GM12878 (cell line): ENCODE data around the gene INO80. TPM values are rescaled to one million over a fixed set of nuclear protein-coding genes. Genes with fewer than 3 reads are reported as not detected.

Experiments
- ATAC-seq: fragments of 200-7000 bp; cut with Tn5 transposase; 3 replicates; pipeline ENCODE4 v1.9.1; 2020; ENCODE audit warnings: mild to moderate bottlenecking, moderate library complexity
- BruUV-seq: library from RNA; stranded (reverse); fragments of 400-500 nt; replicated peaks from 2 replicates; lab custom pipeline; 2021; lab: Mats Ljungman, UMichigan
- CTCF ChIA-PET: fragments of 300-600 bp; sonication (Branson Sonifier 250); formaldehyde crosslinking; extraction: SDS; loops from one replicate; lab custom pipeline; 2021; ENCODE audit warnings: inconsistent platforms; lab: Yijun Ruan, JAX
- POLR2A ChIA-PET: fragments of 350-600 bp; formaldehyde crosslinking; extraction: SDS; loops from one replicate; lab custom pipeline; 2021; ENCODE audit warnings: inconsistent platforms; lab: Charles Lee
- RAD21 ChIA-PET: fragments of 300-600 bp; sonication (Branson Sonifier 250); formaldehyde crosslinking; loops from one replicate; lab custom pipeline; 2023; ENCODE audit warnings: antibody characterized with exemption; ENCODE audit not compliant: unreplicated experiment; lab: Charles Lee
- SMC1A ChIA-PET: fragments of 300-600 bp; sonication (Branson Sonifier 250); formaldehyde crosslinking; loops from one replicate; lab custom pipeline; 2023; ENCODE audit not compliant: unreplicated experiment, uncharacterized antibody; lab: Charles Lee
- DNase-seq: peaks from one replicate; pipeline ENCODE4 v3.0.0-alpha.2; 2011; ENCODE audit warnings: low read depth, low spot score
- FAIRE-seq: peaks from 3 replicates; lab custom pipeline; 2011; peaks lifted over from hg19 to GRCh38; lab: Jason Lieb, UNC
- H2AFZ ChIP-seq: 2 replicates; pipeline ENCODE4 v1.6.0; 2011; ENCODE audit warnings: low read depth, low read length, control low read depth; ENCODE audit not compliant: control insufficient read depth
- H3K27ac ChIP-seq: 2 replicates; pipeline ENCODE4 v1.5.1; 2011; ENCODE audit warnings: control low read depth; ENCODE audit not compliant: control insufficient read depth, insufficient read depth
- H3K27me3 ChIP-seq, 2 experiments: replicated peaks in 1 of 2; 2 replicates each; pipeline versions ENCODE4 v1.6.0 to v1.6.1; 2011; ENCODE audit warnings: low read length in 1 of 2; ENCODE audit not compliant: control insufficient read depth in 2 of 2, insufficient read depth in 2 of 2
- H3K36me3 ChIP-seq, 2 experiments: 2 replicates each; pipeline ENCODE4 v1.5.1; 2011; ENCODE audit warnings: low read length in 1 of 2; ENCODE audit not compliant: control insufficient read depth in 2 of 2, insufficient read depth in 2 of 2
- H3K4me1 ChIP-seq: 2 replicates; pipeline ENCODE4 v1.6.1; 2011; ENCODE audit warnings: mild to moderate bottlenecking, low read length, moderate library complexity, mixed read lengths; ENCODE audit not compliant: control insufficient read depth, insufficient read depth
- H3K4me2 ChIP-seq: 2 replicates; pipeline ENCODE4 v1.6.0; 2011; ENCODE audit warnings: control low read depth; ENCODE audit not compliant: control insufficient read depth, insufficient read depth
- H3K4me3 ChIP-seq: fragments of 200-600 bp; sonication (generic); 2 replicates; pipeline ENCODE4 v1.5.1; 2016
- H3K79me2 ChIP-seq: 2 replicates; pipeline ENCODE4 v1.6.0; 2011; ENCODE audit warnings: low read length; ENCODE audit not compliant: control insufficient read depth, insufficient read depth
- H3K9ac ChIP-seq: 2 replicates; pipeline ENCODE4 v1.8.0; 2011; ENCODE audit warnings: low read length, control low read depth, mixed read lengths; ENCODE audit not compliant: control insufficient read depth, insufficient read depth
- H3K9me3 ChIP-seq: replicated peaks from 3 replicates; pipeline ENCODE4 v1.5.1; 2011; ENCODE audit warnings: mild to moderate bottlenecking, low read length; ENCODE audit not compliant: control insufficient read depth, insufficient read depth
- H4K20me1 ChIP-seq: 2 replicates; pipeline ENCODE4 v1.6.0; 2011; ENCODE audit not compliant: control insufficient read depth, insufficient read depth
- BCLAF1 ChIP-seq: fragments of 450-650 bp; IDR thresholded peaks from 2 replicates; pipeline ENCODE4 v1.6.1; 2017; ENCODE audit warnings: antibody characterized with exemption, mild to moderate bottlenecking, moderate library complexity
- E4F1 ChIP-seq: fragments of 450-650 bp; IDR thresholded peaks from 2 replicates; pipeline ENCODE4 v1.6.1; 2018; ENCODE audit warnings: borderline replicate concordance, mild to moderate bottlenecking; ENCODE audit not compliant: partially characterized antibody
- ELK1 ChIP-seq: IDR thresholded peaks from 2 replicates; pipeline ENCODE4 v1.6.1; 2012; ENCODE audit warnings: low read depth, low read length, improper control_type of control experiment
- GABPA ChIP-seq: IDR thresholded peaks from 2 replicates; pipeline ENCODE4 v1.6.1; 2014; ENCODE audit warnings: antibody characterized with exemption, low read depth, mild to moderate bottlenecking, inconsistent platforms
- MYB ChIP-seq: fragments of 150-350 bp; IDR thresholded peaks from 2 replicates; pipeline ENCODE4 v1.6.1; 2014; ENCODE audit warnings: mild to moderate bottlenecking, low read depth, low read length, borderline replicate concordance
- MYC ChIP-seq: IDR thresholded peaks from 2 replicates; pipeline ENCODE4 v1.6.1; 2011; ENCODE audit warnings: mild to moderate bottlenecking, low read length, moderate library complexity, inconsistent platforms; ENCODE audit not compliant: insufficient read depth, insufficient replicate concordance, insufficient read length, severe bottlenecking
- NBN ChIP-seq: fragments of 450-650 bp; IDR thresholded peaks from 2 replicates; pipeline ENCODE4 v1.6.1; 2016
- NR2C1 ChIP-seq: fragments of 450-650 bp; IDR thresholded peaks from 2 replicates; pipeline ENCODE4 v1.6.1; 2017; ENCODE audit warnings: antibody characterized with exemption, mild to moderate bottlenecking, moderate library complexity
- POLR2AphosphoS5 ChIP-seq: IDR thresholded peaks from 2 replicates; pipeline ENCODE4 v1.6.1; 2011; ENCODE audit warnings: mild to moderate bottlenecking, low read length, inconsistent platforms
- RAD51 ChIP-seq: fragments of 450-650 bp; IDR thresholded peaks from 2 replicates; pipeline ENCODE4 v1.6.1; 2016; ENCODE audit warnings: moderate library complexity, mild to moderate bottlenecking, inconsistent platforms
- SP1 ChIP-seq: IDR thresholded peaks from one replicate; pipeline ENCODE4 v1.6.1; 2011; ENCODE audit warnings: low read depth, low read length
- SRF ChIP-seq, 2 experiments: IDR thresholded peaks; 2 replicates each; pipeline ENCODE4 v1.6.1; 2011; ENCODE audit warnings: low read depth in 2 of 2, low read length in 2 of 2, mild to moderate bottlenecking in 1 of 2, moderate library complexity in 1 of 2
- WGBS: methylation state at CpG from one replicate; pipeline ENCODE4 v1.1.6; 2016; ENCODE audit warnings: low lambda C conversion rate; ENCODE audit not compliant: insufficient replicate concordance, insufficient coverage; ENCODE audit errors: missing lambda C conversion rate; 5-methylcytosine and 5-hydroxymethylcytosine counted together
- in situ Hi-C: fragments of 300-500 bp; cut with MboI; formaldehyde crosslinking; loops from 9 replicates; pipeline ENCODE4 v1.14.3; 2018; ENCODE audit warnings: mixed read lengths
- intact Hi-C: fragments of 100-400 bp; cut with micrococcal nuclease; formaldehyde crosslinking; loops from one replicate; pipeline ENCODE4 v1.14.2; 2022; ENCODE audit not compliant: unreplicated experiment
- polyA plus RNA-seq, 11 experiments: library from polyadenylated mRNA; depleted of rRNA in 4 of 11; unstranded in 6 of 11; stranded (reverse) in 5 of 11; fragments of >200 nt; fragmentation: Nextera tagmentation in 4 of 11; fragmentation: Illumina TruSeq in 1 of 11; extraction: Ambion mirVana in 4 of 11; extraction: Trizol in 1 of 11; gene quantifications; 1 replicate in 1 of 11; 2 replicates in 10 of 11; pipeline versions ENCODE4 v1.2.1 to v1.2.3, GENCODE V29; 2011 to 2016; ENCODE audit warnings: inconsistent platforms in 2 of 11, missing spikeins in 2 of 11, low read depth in 1 of 11
- total RNA-seq, 4 experiments: library from RNA; depleted of rRNA in 3 of 4; stranded (reverse); fragments of >200 nt in 3 of 4; fragmentation: Illumina TruSeq in 1 of 4; extraction: Trizol in 1 of 4; gene quantifications; 2 replicates each; pipeline versions ENCODE4 v1.2.1 to v1.2.3, GENCODE V29; 2013 to 2021
- TF ChIP-seq, protein P1 (sequence below): IDR thresholded peaks from 2 replicates; pipeline ENCODE4 v1.6.1; 2011; ENCODE audit warnings: low read depth, mild to moderate bottlenecking, low read length, moderate library complexity, borderline replicate concordance; ENCODE audit errors: extremely low read depth
- TF ChIP-seq, protein P2 (sequence below): fragments of 450-650 bp; IDR thresholded peaks from 2 replicates; pipeline ENCODE4 v1.6.1; 2017; ENCODE audit warnings: mild to moderate bottlenecking

Gene INO80
- total and polyA plus RNA-seq, 10 of the 15 experiments (the other 5 are each of a cell fraction or from before 2014, with no cell fraction given), result 4.5 to 25.0 (median 14.2) TPM

DNA sequence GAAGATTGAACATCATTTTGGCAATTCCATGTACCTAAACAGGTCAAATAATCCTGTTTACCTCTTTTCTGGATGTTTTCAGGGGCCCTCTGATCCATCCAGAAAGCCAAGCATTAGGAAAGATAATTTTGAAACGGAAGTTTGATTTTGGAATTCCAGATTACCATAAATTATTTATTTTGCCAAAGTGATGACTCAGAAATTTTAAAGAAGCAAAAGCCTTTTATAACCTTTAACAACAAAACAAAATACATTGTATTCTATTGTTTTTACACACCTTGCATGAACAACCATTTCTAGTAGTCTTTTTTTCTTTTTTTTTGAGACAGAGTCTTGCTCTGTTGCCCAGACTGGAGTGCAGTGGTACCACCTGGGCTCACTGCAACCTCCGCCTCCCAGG, 32.0 kb upstream of the INO80 start:
- no peaks in the 10 kb centered on the region for H3K36me3 ChIP-seq
- no TSS peak for BruUV-seq
- no peak overlapping the region for H2AFZ ChIP-seq
- H3K4me2 ChIP-seq, result no peak overlapping the region
- no peaks in the 10 kb centered on the region for H3K4me1 ChIP-seq
- ChIA-PET POLR2A (no interaction called here), SMC1A (interaction anchor here (0.6 kb wide), 1 partner anchor 98 kb away, joined by 4 read pairs; no protein-coding TSS in a partner anchor), RAD21 (interaction anchor here (0.6 kb wide), 1 partner anchor 22 kb away, joined by 3 read pairs; no protein-coding TSS in a partner anchor), CTCF (no interaction called here)
- H3K79me2 ChIP-seq, result no peaks in the 10 kb centered on the region
- no peak for DNase-seq
- no peak for FAIRE-seq
- in situ Hi-C loops (no loop called here), intact Hi-C loops (no loop called here)
- no peak for ATAC-seq
- H3K4me3 ChIP-seq, result no peak overlapping the region
- no peak overlapping the region for H3K27ac ChIP-seq
- no peaks in the 10 kb centered on the region for H3K27me3 ChIP-seq
- no peaks in the 10 kb centered on the region for H4K20me1 ChIP-seq
- 48% methylated on average over 2 of the region's 2 CpGs for WGBS
- no peak overlapping the region for H3K9ac ChIP-seq
- no peaks in the 10 kb centered on the region for H3K9me3 ChIP-seq
- TF ChIP-seq, protein P1, sequence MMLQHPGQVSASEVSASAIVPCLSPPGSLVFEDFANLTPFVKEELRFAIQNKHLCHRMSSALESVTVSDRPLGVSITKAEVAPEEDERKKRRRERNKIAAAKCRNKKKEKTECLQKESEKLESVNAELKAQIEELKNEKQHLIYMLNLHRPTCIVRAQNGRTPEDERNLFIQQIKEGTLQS, result no peak
- TF ChIP-seq, protein P2, sequence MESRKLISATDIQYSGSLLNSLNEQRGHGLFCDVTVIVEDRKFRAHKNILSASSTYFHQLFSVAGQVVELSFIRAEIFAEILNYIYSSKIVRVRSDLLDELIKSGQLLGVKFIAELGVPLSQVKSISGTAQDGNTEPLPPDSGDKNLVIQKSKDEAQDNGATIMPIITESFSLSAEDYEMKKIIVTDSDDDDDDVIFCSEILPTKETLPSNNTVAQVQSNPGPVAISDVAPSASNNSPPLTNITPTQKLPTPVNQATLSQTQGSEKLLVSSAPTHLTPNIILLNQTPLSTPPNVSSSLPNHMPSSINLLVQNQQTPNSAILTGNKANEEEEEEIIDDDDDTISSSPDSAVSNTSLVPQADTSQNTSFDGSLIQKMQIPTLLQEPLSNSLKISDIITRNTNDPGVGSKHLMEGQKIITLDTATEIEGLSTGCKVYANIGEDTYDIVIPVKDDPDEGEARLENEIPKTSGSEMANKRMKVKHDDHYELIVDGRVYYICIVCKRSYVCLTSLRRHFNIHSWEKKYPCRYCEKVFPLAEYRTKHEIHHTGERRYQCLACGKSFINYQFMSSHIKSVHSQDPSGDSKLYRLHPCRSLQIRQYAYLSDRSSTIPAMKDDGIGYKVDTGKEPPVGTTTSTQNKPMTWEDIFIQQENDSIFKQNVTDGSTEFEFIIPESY, result no peak
- TF ChIP-seq ELK1 (no peak), MYB (no peak), SP1 (no peak), GABPA (no peak), POLR2AphosphoS5 (no peak), NR2C1 (no peak), BCLAF1 (no peak), RAD51 (no peak), MYC (no peak), SRF (IDR thresholded peaks at IDR 0.05; ENCODE audit: low read depth in 2 of 2, low read length in 2 of 2) (no peak), NBN (no peak), E4F1 (no peak)
